T-helper 17 cell (primary cell): ENCODE results near the gene ILRUN. TPM values are rescaled to one million over a fixed set of nuclear protein-coding genes. Genes with fewer than 3 reads are reported as not detected.
"Not testable (repeated sequence)": the region's sequence is repeated elsewhere in the genome, so short reads cannot be mapped to it uniquely, and the experiment has no call there.

ENCODE experiments used
- ATAC-seq: fragments of 150-1000 bp; cut with Tn5 transposase; 2 replicates; pipeline ENCODE4 v1.10.0; 2021; ENCODE audit warnings: mild to moderate bottlenecking, moderate library complexity
- DNase-seq, 3 donors: peaks; one replicate each; pipeline versions ENCODE4 v3.0.0 to v3.0.0-alpha.2; 2020 to 2021
- H3K9me3 ChIP-seq: one replicate; pipeline ENCODE4 v1.7.0; 2013; ENCODE audit warnings: low read length, mild to moderate bottlenecking; ENCODE audit not compliant: control insufficient read depth, poor library complexity, severe bottlenecking
- H3K27ac Mint-ChIP-seq: one replicate; pipeline ENCODE4 v1.8.0; 2022; ENCODE audit warnings: mild to moderate bottlenecking, moderate library complexity, mixed read lengths
- H3K27me3 Mint-ChIP-seq: one replicate; pipeline ENCODE4 v1.8.0; 2022; ENCODE audit warnings: mixed read lengths
- H3K36me3 Mint-ChIP-seq: one replicate; pipeline ENCODE4 v1.8.0; 2022; ENCODE audit warnings: low read depth, mixed read lengths
- H3K4me1 Mint-ChIP-seq: one replicate; pipeline ENCODE4 v1.8.0; 2022; ENCODE audit warnings: mild to moderate bottlenecking, mixed read lengths
- H3K4me3 Mint-ChIP-seq: one replicate; pipeline ENCODE4 v1.8.0; 2022; ENCODE audit warnings: mild to moderate bottlenecking, moderate library complexity, mixed read lengths
- total RNA-seq, 4 donors: library from RNA in 2 of 4; stranded (reverse) in 2 of 4; gene quantifications; one replicate each; pipeline ENCODE4 v1.2.3 and lab custom pipeline; 2022 to 2026

The ILRUN gene
- total RNA-seq, 2 donors from 2014 or later = 55.9 to 64.4 TPM

- H3K36me3 Mint-ChIP-seq = no peaks in the 10 kb centered on the region
- ATAC-seq = no peak
- no peak for DNase-seq
- no peak overlapping the region for H3K27ac Mint-ChIP-seq
- no peaks in the 10 kb centered on the region for H3K27me3 Mint-ChIP-seq
- peaks cover 28% of the 10 kb centered on the region for H3K4me1 Mint-ChIP-seq
- no peaks in the 10 kb centered on the region for H3K9me3 ChIP-seq
- H3K4me3 Mint-ChIP-seq = no peak overlapping the region
Observed at GRCh38 chr6:34688956-34689355, 7.6 kb downstream of the ILRUN start.

DNA sequence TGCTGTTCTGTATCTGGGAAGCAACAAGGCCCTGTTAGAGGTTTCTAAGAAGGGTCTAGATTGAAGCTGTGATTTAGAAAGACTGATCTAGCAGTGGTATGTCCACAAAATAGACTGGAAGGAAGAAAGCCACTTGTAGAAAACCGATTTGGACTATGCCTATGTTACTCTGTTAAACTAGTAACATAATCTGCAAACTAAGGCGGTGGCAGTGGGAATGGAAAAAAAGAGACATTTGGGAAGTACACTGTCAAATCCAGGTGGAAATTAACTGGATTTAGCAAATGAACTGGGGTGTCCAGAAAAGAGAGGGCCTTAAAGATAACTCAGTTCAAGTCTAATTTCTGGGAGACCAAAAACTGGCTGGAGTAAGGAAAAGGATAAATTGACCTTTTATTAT, 11.6 kb downstream of the ILRUN start:
- H3K4me3 Mint-ChIP-seq = no peak overlapping the region
- H3K36me3 Mint-ChIP-seq = no peaks in the 10 kb centered on the region
- H3K27ac Mint-ChIP-seq = peak overlapping the region; percentile 79
- DNase-seq (no peak), ATAC-seq (no peak)
- H3K27me3 Mint-ChIP-seq = no peaks in the 10 kb centered on the region
- H3K4me1 Mint-ChIP-seq = peaks cover 21% of the 10 kb centered on the region
- no peaks in the 10 kb centered on the region for H3K9me3 ChIP-seq

DNA sequence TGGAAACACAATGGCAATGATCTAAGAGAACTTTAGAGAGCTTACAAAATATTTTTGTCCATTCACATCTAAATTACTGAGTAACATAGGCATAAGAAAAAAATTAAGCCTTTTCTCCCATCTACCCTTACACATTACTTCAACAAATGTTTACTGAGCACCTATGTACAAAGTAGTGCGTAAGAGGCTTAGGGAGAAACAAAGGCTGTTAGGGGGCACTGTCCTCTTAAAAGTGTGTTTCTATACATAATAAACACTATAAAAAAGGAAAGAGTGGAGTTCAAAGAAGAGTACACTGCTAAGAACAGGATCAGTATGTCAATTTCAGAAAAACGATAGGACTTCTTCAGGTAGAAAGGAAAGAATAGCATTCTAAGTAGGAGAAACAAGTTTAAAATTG, 12.2 kb downstream of the ILRUN start:
- no peaks in the 10 kb centered on the region for H3K36me3 Mint-ChIP-seq

DNA sequence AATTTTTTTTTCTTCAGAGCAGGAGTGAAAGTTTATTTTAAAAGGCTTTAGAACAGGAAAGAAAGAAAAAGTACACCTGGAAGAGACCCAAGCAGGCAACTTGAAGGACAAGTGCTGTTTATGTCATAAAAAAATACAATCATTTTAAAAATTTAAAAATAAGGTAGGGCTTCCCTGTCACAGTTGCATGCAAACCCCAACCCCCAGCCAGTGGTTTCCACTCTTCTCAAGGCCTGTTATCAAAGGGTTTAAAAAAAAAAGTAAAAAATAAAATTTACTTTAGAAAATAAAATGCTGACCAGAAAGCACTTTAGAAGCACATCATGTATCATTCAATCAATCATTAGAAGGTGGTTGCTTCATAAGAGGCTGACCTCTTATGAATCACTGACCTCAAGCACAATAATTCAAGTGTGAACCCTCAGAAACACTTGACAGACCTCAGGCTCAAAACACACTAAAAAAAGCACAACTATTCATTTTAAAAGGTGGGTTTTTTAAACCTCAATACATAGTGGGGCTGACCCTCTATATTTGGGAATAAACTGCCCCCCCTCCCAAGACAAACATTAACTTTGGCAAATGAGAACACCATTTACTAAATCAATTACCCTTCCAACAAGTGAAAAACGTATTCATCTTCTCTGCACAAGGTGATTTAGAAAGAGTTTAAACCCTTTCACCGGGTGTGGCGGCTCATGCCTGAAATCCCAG, 15.6 kb downstream of the ILRUN start:
- no peaks in the 10 kb centered on the region for H3K9me3 ChIP-seq
- no peak for ATAC-seq
- Mint-ChIP-seq H3K36me3 (no peaks in the 10 kb centered on the region), H3K27ac (peak overlapping the region; percentile 19), H3K4me3 (no peak overlapping the region), H3K27me3 (no peaks in the 10 kb centered on the region), H3K4me1 (peaks cover 20% of the 10 kb centered on the region)
- no peak for DNase-seq

More for the DNA sequence above, 12.2 kb downstream of the ILRUN start:
- no peaks in the 10 kb centered on the region for H3K27me3 Mint-ChIP-seq
- peaks cover 23% of the 10 kb centered on the region for H3K4me1 Mint-ChIP-seq
- H3K4me3 Mint-ChIP-seq = no peak overlapping the region
- ATAC-seq = no peak
- peak overlapping the region; percentile 79 for H3K27ac Mint-ChIP-seq
- DNase-seq = no peak
- no peaks in the 10 kb centered on the region for H3K9me3 ChIP-seq

GRCh38 chr6:34680313-34680712, 16.3 kb downstream of the ILRUN start:
- ATAC-seq, H3K27me3 Mint-ChIP-seq, H3K36me3 Mint-ChIP-seq, DNase-seq, H3K9me3 ChIP-seq, H3K4me3 Mint-ChIP-seq: not testable (repeated sequence)
- H3K4me1 Mint-ChIP-seq = peaks cover 22% of the 10 kb centered on the region
- peak overlapping the region; percentile 19 for H3K27ac Mint-ChIP-seq

DNA sequence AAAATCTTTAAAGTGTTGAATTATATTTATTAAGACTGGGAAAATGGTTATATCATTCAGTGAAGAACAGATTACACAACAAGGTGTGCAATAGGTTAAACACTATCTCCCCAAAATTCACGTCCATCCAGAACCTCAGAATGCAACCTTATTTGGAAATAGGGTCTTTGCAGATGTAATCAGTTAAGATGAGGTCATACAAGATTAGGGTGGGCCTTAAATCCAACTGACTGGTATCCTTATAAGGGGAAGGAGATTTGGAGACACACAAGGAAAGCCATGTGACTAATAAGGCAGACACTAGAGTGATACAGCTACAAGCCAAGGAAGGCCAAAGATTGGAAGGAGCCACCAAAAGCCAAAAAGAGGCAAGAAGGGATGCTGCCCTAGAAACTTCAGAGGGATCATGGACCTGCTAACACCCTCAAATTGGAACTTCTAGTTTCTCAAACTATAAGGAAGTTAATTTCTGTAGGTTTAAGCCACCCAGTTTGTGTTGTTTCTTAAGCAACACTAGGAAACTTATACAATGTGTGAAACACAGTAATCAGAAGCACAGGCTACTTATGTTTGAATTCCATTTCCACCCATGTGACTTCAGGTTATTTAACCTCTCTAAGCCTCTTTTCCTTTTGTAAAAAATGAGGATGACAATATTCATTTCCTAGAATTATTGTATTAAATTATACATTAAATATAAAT, 16.9 kb downstream of the ILRUN start:
- H3K4me3 Mint-ChIP-seq = no peak overlapping the region
- no peak overlapping the region for H3K27ac Mint-ChIP-seq

GRCh38 chr6:34676140-34676539, 20.4 kb downstream of the ILRUN start:
- peak overlapping the region; percentile 98 for H3K27ac Mint-ChIP-seq
- H3K36me3 Mint-ChIP-seq = no peaks in the 10 kb centered on the region
- DNase-seq (no peak), ATAC-seq (no peak)
- H3K9me3 ChIP-seq = no peaks in the 10 kb centered on the region
- no peaks in the 10 kb centered on the region for H3K27me3 Mint-ChIP-seq
- H3K4me3 Mint-ChIP-seq = no peak overlapping the region
- H3K4me1 Mint-ChIP-seq = peaks cover 35% of the 10 kb centered on the region

More for the DNA sequence above, 16.9 kb downstream of the ILRUN start:
- peaks cover 19% of the 10 kb centered on the region for H3K4me1 Mint-ChIP-seq
- H3K36me3 Mint-ChIP-seq = no peaks in the 10 kb centered on the region
- H3K27me3 Mint-ChIP-seq = no peaks in the 10 kb centered on the region
- no peaks in the 10 kb centered on the region for H3K9me3 ChIP-seq
- DNase-seq (no peak), ATAC-seq (no peak)

- Mint-ChIP-seq H3K27ac (peak overlapping the region; percentile 98), H3K4me1 (peaks cover 37% of the 10 kb centered on the region), H3K4me3 (peak overlapping the region; percentile 31)
- not testable (repeated sequence) for DNase-seq, ATAC-seq, H3K9me3 ChIP-seq, H3K27me3 Mint-ChIP-seq, H3K36me3 Mint-ChIP-seq
Observed at GRCh38 chr6:34674930-34675329, 21.6 kb downstream of the ILRUN start.

DNA sequence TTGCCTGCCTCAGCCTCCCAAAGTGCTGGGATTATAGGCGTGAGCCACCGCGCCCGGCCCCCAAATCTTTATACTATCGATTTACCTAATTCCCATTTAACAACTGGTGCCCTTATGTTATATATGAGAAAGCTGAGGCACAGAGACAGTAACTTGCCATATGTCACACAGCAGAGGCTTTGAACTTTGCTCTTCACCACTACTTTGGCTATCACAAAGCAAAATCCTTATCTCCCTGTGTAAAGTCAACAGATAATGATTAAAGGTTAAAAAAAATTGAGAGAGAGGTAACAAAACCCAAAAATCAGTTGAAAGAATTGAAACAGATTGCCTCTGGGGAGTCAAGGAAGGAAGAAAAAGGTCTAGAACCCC, 22.3 kb downstream of the ILRUN start:
- no peaks in the 10 kb centered on the region for H3K9me3 ChIP-seq
- Mint-ChIP-seq H3K27me3 (no peaks in the 10 kb centered on the region), H3K27ac (peak overlapping the region; percentile 98), H3K4me1 (peaks cover 35% of the 10 kb centered on the region), H3K36me3 (no peaks in the 10 kb centered on the region), H3K4me3 (peak overlapping the region; percentile 83)
- ATAC-seq (no peak), DNase-seq (no peak)

DNA sequence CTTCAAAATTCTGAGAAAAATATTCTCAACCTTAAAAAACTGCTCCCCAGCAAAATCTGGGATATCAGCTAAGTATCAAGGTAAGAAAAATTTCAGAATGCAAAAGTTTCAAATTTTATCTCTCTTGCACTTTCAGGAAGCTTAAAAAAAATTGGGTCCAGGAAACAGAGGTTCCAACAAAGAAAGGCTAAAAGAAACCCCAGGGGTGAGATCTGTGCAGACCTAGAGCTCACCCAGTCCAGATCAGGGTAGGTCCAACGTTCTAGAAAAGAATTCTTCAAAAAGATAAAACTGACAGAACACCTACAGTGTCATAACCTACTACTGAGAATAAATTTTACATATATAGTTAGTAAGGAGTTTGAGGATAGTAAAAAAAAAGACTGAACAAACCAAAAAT, 23.5 kb downstream of the ILRUN start:
- ATAC-seq = peak; percentile 15
- Mint-ChIP-seq H3K27me3 (no peaks in the 10 kb centered on the region), H3K4me3 (peak overlapping the region; percentile 83), H3K4me1 (peaks cover 34% of the 10 kb centered on the region), H3K36me3 (no peaks in the 10 kb centered on the region), H3K27ac (peak overlapping the region; percentile 98)
- H3K9me3 ChIP-seq = no peaks in the 10 kb centered on the region
- no peak for DNase-seq

GRCh38 chr6:34672657-34673043, 23.9 kb downstream of the ILRUN start:
- Mint-ChIP-seq H3K27me3 (no peaks in the 10 kb centered on the region), H3K36me3 (no peaks in the 10 kb centered on the region), H3K27ac (peak overlapping the region; percentile 98), H3K4me1 (peaks cover 38% of the 10 kb centered on the region), H3K4me3 (peak overlapping the region; percentile 83)
- ATAC-seq (no peak), DNase-seq (no peak)
- no peaks in the 10 kb centered on the region for H3K9me3 ChIP-seq

- peak overlapping the region; percentile 83 for H3K4me3 Mint-ChIP-seq
- no peaks in the 10 kb centered on the region for H3K36me3 Mint-ChIP-seq
- peak overlapping the region; percentile 98 for H3K27ac Mint-ChIP-seq
- DNase-seq (peak; percentile 51 to 65 (median 58)), ATAC-seq (peak; percentile 97)
- H3K27me3 Mint-ChIP-seq = no peaks in the 10 kb centered on the region
- peaks cover 42% of the 10 kb centered on the region for H3K4me1 Mint-ChIP-seq
- H3K9me3 ChIP-seq = no peaks in the 10 kb centered on the region
Observed at GRCh38 chr6:34671801-34672656, 24.5 kb downstream of the ILRUN start.

DNA sequence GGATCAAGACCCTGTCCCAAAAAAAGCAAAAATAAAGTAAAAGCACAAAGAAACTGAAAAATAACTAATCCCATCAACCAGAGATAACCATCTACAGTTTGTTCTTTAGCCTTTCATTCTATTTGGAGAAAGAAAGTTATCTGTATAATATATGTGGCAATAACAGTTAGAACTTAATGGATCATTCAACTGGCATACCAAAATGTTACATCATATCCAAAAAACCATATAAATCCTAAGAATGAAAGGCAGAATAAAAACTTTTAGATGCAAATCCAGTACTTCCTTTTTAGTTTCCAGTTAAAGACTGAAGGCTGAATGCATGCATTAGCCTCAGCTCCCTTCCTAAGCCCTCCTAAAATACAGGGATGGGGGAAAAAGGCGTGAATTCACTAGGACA, 25.2 kb downstream of the ILRUN start:
- DNase-seq = no peak
- Mint-ChIP-seq H3K4me3 (peak overlapping the region; percentile 74), H3K27me3 (no peaks in the 10 kb centered on the region), H3K36me3 (no peaks in the 10 kb centered on the region), H3K4me1 (peaks cover 45% of the 10 kb centered on the region), H3K27ac (peak overlapping the region; percentile 98)
- no peak for ATAC-seq
- no peaks in the 10 kb centered on the region for H3K9me3 ChIP-seq
